Ovary (tissue), 3 donors: Measurements from ENCODE around the gene CENPX.

ENCODE experiments used
- CTCF ChIP-seq, 3 donors: fragments of 450-650 bp in 2 of 3; fragments of 200-600 bp in 1 of 3; IDR thresholded peaks; one replicate each; pipeline versions ENCODE4 v1.5.1 to v1.8.0; 2016 to 2022; ENCODE audit warnings: antibody characterized with exemption in 3 of 3, mild to moderate bottlenecking in 1 of 3
- POLR2A ChIP-seq: fragments of 450-650 bp; IDR thresholded peaks from one replicate; pipeline ENCODE4 v1.6.1; 2017; ENCODE audit warnings: antibody characterized with exemption, mild to moderate bottlenecking, moderate library complexity
- donor health status: DM: no; HTN: no; CAD: no.

GRCh38 chr17:82062076-82062983 lies 39.7 kb upstream of the CENPX start:
- TF ChIP-seq POLR2A (no peak), CTCF (IDR thresholded peaks at IDR 0.05) (no peak)
